IPS DF 4.7 (cell line): Measurements from ENCODE around the gene BCAP29.
"Not testable (repeated sequence)": the region's sequence is repeated elsewhere in the genome, so short reads cannot be mapped to it uniquely, and the experiment has no call there.

Experiments used
- DNase-seq: peaks from one replicate; pipeline ENCODE4 v3.0.0-alpha.2; 2013; ENCODE audit warnings: low spot score; ENCODE audit errors: extremely low read depth

Gene BCAP29

GRCh38 chr7:107579885-107580715 is at the start of gene BCAP29:
Gene BCAP29 (plus strand): TSS chr7:107580246. CDS start chr7:107580773, 527 bp downstream.
- DNase-seq, result no peak

- DNase-seq, result no peak
These were observed 49.3 kb upstream of the BCAP29 start for GRCh38 chr7:107530751-107531150.

- no peak for DNase-seq
These were observed 45.9 kb upstream of the BCAP29 start for GRCh38 chr7:107534139-107534538.

GRCh38 chr7:107537228-107537627 is 42.8 kb upstream of the BCAP29 start:
- DNase-seq, result not testable (repeated sequence)

GRCh38 chr7:107538001-107538400 is 42.0 kb upstream of the BCAP29 start:
- DNase-seq, result no peak

GRCh38 chr7:107543338-107543993 is 36.6 kb upstream of the BCAP29 start:
- no peak for DNase-seq

- no peak for DNase-seq
These were observed 35.0 kb upstream of the BCAP29 start for GRCh38 chr7:107544848-107545591.

GRCh38 chr7:107551936-107552335 is 28.1 kb upstream of the BCAP29 start:
- DNase-seq, result no peak

- DNase-seq, result no peak
These were observed 24.2 kb upstream of the BCAP29 start for GRCh38 chr7:107555893-107556292.

- DNase-seq, result no peak
These were observed 20.2 kb upstream of the BCAP29 start for GRCh38 chr7:107559864-107560263.

- DNase-seq, result no peak
These were observed 19.0 kb upstream of the BCAP29 start for GRCh38 chr7:107560898-107561516.

- no peak for DNase-seq
These were observed 16.8 kb upstream of the BCAP29 start for GRCh38 chr7:107563081-107563774.

- DNase-seq, result no peak
These were observed 16.1 kb upstream of the BCAP29 start, which contains the start of the genes COG5 and DUS4L for GRCh38 chr7:107563775-107564552. Gene COG5 (minus strand): TSS chr7:107563920. CDS start chr7:107563896, 24 bp downstream. Gene DUS4L (plus strand): TSS chr7:107563971. CDS start chr7:107567071, 3,100 bp downstream.

GRCh38 chr7:107564553-107565298 is 15.3 kb upstream of the BCAP29 start:
- DNase-seq, result no peak

- no peak for DNase-seq
These were observed 9.7 kb upstream of the BCAP29 start for GRCh38 chr7:107570298-107570697.

GRCh38 chr7:107573537-107573936 is 6.5 kb upstream of the BCAP29 start:
- DNase-seq, result no peak

- no peak for DNase-seq
These were observed 527 bp upstream of the BCAP29 start for GRCh38 chr7:107579554-107579884.

GRCh38 chr7:107580716-107581383 is 804 bp downstream of the BCAP29 start:
- no peak for DNase-seq
